ENCODE measurements around the gene ARHGAP26.
A peak's percentile ranks its signal among the peaks of the same experiment; 100 is the strongest.

ARHGAP26 gene

GRCh38 chr5:142878638-142879037 is 108.5 kb downstream of the ARHGAP26 start:
- intact Hi-C loops (cut with DNase I) = no loop called here
- DNase-seq = no peak

GRCh38 chr5:142881076-142881783 is 111.1 kb downstream of the ARHGAP26 start:
- intact Hi-C loops (cut with DNase I) = loop anchor here (2.0 kb wide), 1 partner anchor 166 kb away; no protein-coding TSS in a partner anchor
- DNase-seq = peak in 29 of 42 donors; percentile 19 to 84 (median 45)

GRCh38 chr5:142881784-142882126 is 111.6 kb downstream of the ARHGAP26 start:
- intact Hi-C loops (cut with DNase I) = loop anchor here (2.0 kb wide), 1 partner anchor 167 kb away; no protein-coding TSS in a partner anchor

GRCh38 chr5:142883025-142883424 is 112.8 kb downstream of the ARHGAP26 start:
- intact Hi-C loops (cut with DNase I) = no loop called here
- DNase-seq = no peak

More at GRCh38 chr5:142881784-142882126, 111.6 kb downstream of the ARHGAP26 start:
- peak in 27 of 42 donors; percentile 11 to 79 (median 43) for DNase-seq

- intact Hi-C loops (cut with DNase I) = no loop called here
- no peak for DNase-seq
Observed at GRCh38 chr5:142883438-142883837, 113.3 kb downstream of the ARHGAP26 start.

GRCh38 chr5:142884029-142884428 is 113.9 kb downstream of the ARHGAP26 start:
- intact Hi-C loops (cut with DNase I) = no loop called here

GRCh38 chr5:142886211-142886610 is 116.0 kb downstream of the ARHGAP26 start:
- intact Hi-C loops (cut with DNase I) = no loop called here
- no peak for DNase-seq

More at GRCh38 chr5:142884029-142884428, 113.9 kb downstream of the ARHGAP26 start:
- DNase-seq = no peak

GRCh38 chr5:142886956-142887355 is 116.8 kb downstream of the ARHGAP26 start:
- intact Hi-C loops (cut with DNase I) = no loop called here
- DNase-seq = no peak

GRCh38 chr5:142888469-142889085 is 118.4 kb downstream of the ARHGAP26 start:
- intact Hi-C loops (cut with DNase I) = no loop called here

GRCh38 chr5:142892021-142892420 is 121.8 kb downstream of the ARHGAP26 start:
- intact Hi-C loops (cut with DNase I) = no loop called here
- no peak for DNase-seq

More at GRCh38 chr5:142888469-142889085, 118.4 kb downstream of the ARHGAP26 start:
- DNase-seq = peak in 20 of 42 donors; percentile 18 to 71 (median 47)

GRCh38 chr5:142894315-142894714 is 124.1 kb downstream of the ARHGAP26 start:
- intact Hi-C loops (cut with DNase I) = no loop called here
- no peak for DNase-seq

- intact Hi-C loops (cut with DNase I) = no loop called here
- no peak for DNase-seq
Observed at GRCh38 chr5:142894749-142895148, 124.6 kb downstream of the ARHGAP26 start.

GRCh38 chr5:142896325-142897007 is 126.3 kb downstream of the ARHGAP26 start:
- DNase-seq = no peak
- intact Hi-C loops (cut with DNase I) = no loop called here

GRCh38 chr5:142897328-142897727 is 127.2 kb downstream of the ARHGAP26 start:
- DNase-seq = no peak
- intact Hi-C loops (cut with DNase I) = no loop called here

- intact Hi-C loops (cut with DNase I) = no loop called here
- no peak for DNase-seq
Observed at GRCh38 chr5:142900927-142901326, 130.8 kb downstream of the ARHGAP26 start.

- no peak for DNase-seq
- intact Hi-C loops (cut with DNase I) = no loop called here
Observed at GRCh38 chr5:142901476-142902185, 131.5 kb downstream of the ARHGAP26 start.

- intact Hi-C loops (cut with DNase I) = no loop called here
- DNase-seq = no peak
Observed at GRCh38 chr5:142902186-142902965, 132.2 kb downstream of the ARHGAP26 start.

GRCh38 chr5:142904416-142904815 is 134.2 kb downstream of the ARHGAP26 start:
- intact Hi-C loops (cut with DNase I) = no loop called here
- DNase-seq = no peak

GRCh38 chr5:142905348-142905747 is 135.2 kb downstream of the ARHGAP26 start:
- intact Hi-C loops (cut with DNase I) = no loop called here
- DNase-seq = no peak

Measured in head of caudate nucleus (tissue), 42 donors.